Lower leg skin (tissue), 3 donors: ENCODE measurements around the gene EIF2B1.

Experiments
- POLR2A ChIP-seq, 2 donors: fragments of 450-650 bp; IDR thresholded peaks; one replicate each; pipeline ENCODE4 v1.6.1; 2016 to 2017; ENCODE audit warnings: antibody characterized with exemption in 2 of 2, mild to moderate bottlenecking in 1 of 2, moderate library complexity in 1 of 2
- TF ChIP-seq, protein P1 (sequence below), 3 donors: fragments of 450-650 bp; IDR thresholded peaks; one replicate each; pipeline ENCODE4 v1.5.1; 2016; ENCODE audit warnings: antibody characterized with exemption in 3 of 3, mild to moderate bottlenecking in 3 of 3, moderate library complexity in 2 of 3

DNA sequence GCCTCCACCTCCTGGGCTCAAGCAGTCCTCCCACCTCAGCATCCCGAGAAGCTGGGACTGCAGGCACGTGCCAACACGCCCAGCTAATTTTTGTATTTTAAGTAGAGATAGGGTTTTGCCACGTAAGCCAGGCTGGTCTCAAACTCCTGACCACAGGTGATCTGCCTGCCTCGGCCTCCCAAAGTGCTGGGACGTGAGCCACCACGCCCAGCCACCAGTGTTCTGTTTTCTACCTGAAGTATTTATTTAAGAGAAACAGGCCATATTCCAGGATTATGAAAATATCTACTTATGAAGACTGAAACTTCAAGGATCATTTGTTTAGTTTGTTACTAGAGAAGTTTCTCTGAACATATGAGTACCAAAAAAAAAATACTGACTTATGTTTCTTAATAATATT, 10.4 kb upstream of the EIF2B1 start:
- TF ChIP-seq, protein P1, sequence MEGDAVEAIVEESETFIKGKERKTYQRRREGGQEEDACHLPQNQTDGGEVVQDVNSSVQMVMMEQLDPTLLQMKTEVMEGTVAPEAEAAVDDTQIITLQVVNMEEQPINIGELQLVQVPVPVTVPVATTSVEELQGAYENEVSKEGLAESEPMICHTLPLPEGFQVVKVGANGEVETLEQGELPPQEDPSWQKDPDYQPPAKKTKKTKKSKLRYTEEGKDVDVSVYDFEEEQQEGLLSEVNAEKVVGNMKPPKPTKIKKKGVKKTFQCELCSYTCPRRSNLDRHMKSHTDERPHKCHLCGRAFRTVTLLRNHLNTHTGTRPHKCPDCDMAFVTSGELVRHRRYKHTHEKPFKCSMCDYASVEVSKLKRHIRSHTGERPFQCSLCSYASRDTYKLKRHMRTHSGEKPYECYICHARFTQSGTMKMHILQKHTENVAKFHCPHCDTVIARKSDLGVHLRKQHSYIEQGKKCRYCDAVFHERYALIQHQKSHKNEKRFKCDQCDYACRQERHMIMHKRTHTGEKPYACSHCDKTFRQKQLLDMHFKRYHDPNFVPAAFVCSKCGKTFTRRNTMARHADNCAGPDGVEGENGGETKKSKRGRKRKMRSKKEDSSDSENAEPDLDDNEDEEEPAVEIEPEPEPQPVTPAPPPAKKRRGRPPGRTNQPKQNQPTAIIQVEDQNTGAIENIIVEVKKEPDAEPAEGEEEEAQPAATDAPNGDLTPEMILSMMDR (IDR thresholded peaks at IDR 0.05): no peak
- no peak for TF ChIP-seq POLR2A (IDR thresholded peaks at IDR 0.05)
